Measurements from ENCODE around the gene CNOT11.

DNA sequence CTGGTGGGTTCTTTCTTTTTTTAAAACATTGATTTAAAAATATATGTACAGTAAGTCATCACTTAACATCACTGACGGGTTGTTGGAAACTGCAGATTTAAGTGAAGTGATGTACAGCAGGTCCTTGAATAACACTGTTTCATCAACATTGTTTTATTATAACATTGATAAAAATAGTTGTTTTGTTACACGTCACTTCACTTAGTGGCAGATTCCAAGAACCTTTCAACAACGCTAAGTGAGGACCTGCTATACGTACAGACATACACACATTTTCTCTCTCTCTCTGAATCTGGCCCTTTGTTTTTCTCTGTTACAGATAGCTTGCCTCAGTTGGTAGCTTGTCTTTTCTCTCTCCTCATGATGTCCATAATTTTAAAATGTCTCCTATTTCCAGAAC, 9.5 kb downstream of the CNOT11 start:
- no peak for TF ChIP-seq CTCF (IDR thresholded peaks at IDR 0.05)
- no peak for TF ChIP-seq POLR2A (IDR thresholded peaks at IDR 0.05)
